Femur (tissue), 1 donor: ENCODE data around the gene MOV10L1.
A peak's percentile ranks its signal among the peaks of the same experiment; 100 is the strongest.

ENCODE experiments used
- DNase-seq: peaks from one replicate; pipeline ENCODE4 v3.0.0-alpha.2; 2017

The MOV10L1 gene

DNA sequence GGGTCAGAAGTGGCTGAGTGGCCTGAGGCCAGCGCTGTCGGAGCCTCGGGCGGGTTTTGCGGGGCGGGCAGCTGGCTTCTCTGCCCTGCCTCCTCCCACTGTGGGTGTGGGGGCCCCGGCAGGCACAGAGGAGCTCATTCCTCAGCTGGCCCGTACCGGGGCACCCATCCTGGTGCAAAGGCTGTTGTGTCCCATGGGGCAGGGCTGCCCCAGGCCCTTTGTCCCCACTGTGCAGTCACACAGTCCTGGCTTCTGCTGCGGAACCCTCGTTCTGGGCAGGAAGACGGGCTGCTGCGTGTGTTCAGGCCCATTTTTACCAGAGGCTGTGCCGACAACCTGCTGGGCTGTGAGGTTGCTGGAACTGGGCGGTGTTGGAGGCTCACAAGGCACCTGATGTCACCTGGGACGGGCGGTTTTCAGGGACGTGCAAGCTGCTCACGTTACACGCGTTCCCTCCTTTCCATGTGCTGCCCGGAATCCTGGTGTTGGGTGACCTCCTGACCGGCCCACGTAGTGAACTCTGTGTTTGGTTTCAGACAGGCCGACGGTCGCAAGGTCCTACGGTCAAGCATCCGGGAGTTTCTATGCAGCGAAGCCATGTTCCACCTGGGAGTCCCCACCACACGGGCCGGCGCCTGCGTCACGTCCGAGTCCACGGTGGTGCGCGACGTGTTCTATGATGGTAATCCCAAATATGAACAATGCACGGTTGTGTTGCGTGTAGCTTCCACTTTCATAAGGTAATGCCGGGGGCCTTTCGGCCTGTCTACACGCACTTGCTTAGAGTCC, 116.2 kb downstream of the MOV10L1 start:
- DNase-seq = peak; percentile 20

DNA sequence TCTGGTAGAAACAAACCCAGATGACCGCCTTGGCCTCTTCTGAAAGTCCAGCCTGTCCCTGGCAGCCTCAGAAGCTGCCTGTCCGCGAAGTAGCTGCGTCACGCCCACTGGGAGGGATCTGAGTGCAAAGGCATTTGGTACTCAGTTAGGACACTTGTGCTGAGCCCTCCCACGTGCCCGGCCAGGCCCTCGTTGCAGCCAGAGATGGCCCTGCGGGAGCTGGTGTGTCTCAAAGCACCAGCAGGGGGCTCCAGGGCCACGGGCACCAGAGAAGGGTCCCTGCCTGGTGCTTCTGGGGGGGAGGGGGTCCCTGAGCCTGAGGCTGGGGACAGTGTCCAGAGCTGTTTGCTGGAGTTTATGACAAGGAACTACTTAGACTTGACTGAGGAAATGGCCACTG, 116.8 kb downstream of the MOV10L1 start:
- DNase-seq = peak; percentile 43

DNA sequence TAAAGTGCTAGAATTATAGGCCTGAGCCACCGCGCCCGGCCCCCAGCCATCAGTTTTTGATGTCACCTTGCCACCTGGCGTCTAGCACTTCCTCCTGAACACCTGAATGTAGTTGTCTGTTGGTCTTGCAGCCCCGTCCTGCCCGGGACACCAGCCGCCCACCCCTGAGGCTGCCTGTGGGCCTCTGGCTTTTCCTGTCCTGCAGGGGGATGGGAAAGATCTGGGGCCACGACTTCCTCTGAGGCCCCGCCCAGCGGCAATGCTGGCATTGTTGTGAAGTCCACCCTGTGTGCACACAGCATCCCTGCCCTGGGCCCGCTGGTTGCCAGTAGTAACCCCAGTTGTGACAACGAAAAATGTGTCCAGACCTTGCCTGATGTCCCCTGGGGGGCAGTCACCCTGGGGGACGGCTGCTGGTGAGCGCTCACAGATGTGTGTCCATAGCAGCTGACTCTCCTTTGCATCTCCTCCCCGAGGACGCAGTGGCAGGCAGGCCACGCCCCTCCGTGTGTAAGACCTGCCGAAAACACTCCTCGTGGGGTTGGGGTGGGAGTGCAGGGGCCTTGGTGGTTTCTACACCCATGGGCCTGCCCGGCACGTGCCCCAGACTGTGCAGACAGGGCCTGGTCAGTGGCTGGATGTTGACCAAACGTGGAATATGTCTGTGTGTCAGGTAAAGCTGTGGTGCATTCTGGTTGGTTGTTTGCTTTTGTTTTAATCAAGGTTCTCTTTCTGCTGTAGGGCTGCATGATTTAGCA, 117.8 kb downstream of the MOV10L1 start:
- peak; percentile 64 for DNase-seq

DNA sequence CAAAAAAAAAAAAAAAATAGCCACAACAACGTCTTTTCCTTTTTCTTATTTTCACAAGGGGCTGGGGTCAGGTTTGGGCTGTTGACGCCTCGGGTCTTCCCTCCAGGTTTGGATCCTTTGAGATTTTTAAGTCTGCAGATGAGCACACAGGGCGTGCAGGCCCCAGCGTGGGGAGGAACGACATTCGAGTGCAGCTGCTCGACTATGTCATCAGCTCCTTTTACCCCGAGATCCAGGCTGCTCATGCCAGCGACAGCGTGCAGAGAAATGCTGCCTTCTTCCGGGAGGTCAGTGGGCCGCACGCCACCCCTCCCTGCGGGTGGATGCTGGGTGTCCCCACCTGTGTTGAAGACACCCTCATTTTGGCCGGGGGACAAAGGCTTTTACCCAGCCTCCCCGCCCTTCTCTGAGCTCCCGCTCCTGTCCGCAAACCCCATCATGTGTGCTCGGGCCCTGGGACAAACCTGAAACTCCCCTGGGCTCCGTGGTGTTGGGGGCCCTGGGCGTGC, 118.7 kb downstream of the MOV10L1 start:
- peak; percentile 32 for DNase-seq

DNA sequence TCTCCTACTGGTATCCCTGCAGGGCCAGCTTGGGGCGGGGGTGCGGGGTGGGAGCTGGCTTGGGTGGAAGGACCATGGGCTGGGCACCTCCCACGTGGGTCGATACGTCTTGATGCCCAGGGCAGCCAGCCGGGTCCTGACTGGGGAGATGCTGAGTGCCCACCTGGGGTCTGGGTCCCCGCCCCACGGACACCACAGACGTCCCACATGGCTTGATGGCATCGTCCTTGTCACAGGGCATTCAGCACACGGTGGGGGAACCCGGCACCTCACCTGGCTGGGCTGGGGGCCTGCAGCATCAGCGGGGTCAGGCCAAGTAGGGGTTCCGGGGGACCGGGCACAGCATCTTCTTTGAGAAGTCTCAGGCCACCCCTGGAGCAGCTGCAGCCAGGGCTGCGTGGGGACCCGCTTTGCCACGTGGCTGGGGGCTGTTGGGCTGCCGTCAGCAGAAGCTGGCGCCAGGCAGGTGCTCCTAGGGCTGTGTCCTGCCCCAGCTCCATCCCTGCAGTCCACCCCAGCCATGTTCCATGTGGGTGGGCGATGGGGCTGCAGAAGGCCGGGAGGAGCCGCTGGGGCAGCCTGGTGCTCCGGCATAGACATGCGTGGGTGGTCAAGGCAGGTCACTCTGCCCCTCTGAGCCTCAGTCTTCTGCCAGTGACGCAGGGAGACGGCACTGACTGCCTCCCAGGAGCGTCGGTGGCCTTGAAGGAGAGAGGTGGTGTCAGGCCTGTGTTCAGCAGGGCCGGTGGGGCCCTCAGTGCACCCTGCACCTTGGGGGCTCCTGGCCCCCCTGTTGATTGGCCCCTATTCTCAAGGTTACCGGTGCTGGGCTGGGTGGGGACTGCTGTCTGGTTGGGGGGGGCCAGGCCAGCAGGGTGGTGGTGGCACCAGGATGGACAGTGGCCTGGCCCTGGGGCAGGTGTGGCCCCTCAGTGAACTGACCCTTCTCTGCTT, 119.4 kb downstream of the MOV10L1 start:
- DNase-seq = peak; percentile 31

DNA sequence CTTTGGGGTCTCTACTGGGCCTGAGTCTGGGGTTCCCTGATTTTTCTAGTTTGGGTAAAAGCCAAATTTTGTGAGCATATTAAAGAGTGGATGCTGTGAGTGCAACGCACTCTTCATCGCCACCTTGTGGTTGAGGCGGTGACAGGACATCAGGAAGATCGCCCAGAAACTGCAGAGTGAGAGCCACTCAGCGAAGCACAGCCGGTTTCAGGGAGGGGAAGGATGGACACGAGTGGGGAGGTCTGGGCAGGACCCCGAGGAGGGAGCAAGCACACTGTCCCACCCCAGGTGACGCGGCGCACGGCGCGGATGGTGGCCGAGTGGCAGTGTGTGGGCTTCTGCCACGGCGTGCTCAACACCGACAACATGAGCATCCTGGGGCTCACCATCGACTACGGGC, 120.1 kb downstream of the MOV10L1 start:
- peak; percentile 71 for DNase-seq

DNA sequence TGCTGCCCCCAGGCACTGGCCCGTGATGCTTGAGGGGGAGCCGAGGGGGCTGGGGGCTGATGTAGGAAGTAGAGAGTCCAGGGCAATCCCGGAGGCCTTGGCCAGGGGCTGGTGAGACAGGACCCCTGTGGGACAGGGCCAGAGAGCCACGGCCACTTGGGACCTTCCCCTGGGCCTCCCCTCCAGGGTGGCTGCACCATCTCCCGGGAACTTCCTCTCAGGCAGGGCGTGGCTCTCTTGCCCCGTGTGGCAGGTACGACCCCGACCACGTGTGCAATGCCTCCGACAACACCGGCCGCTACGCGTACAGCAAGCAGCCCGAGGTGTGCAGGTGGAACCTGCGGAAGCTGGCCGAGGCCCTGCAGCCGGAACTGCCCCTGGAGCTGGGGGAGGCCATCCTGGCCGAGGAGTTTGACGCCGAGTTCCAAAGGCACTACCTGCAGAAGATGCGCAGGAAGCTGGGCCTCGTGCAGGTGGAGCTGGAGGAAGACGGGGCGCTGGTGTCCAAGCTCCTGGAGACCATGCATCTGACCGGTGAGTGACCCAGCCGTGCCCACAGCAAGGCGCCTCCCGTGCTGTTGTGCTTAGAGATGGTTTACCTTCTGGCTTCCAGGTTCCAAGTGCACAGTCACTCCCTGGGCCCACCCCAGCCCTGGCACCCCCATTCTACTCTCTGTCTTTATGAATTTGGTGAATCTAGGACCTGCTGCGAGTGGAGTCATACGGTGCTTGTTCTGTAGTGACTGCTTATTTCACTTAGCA, 120.8 kb downstream of the MOV10L1 start:
- DNase-seq = peak; percentile 30

DNA sequence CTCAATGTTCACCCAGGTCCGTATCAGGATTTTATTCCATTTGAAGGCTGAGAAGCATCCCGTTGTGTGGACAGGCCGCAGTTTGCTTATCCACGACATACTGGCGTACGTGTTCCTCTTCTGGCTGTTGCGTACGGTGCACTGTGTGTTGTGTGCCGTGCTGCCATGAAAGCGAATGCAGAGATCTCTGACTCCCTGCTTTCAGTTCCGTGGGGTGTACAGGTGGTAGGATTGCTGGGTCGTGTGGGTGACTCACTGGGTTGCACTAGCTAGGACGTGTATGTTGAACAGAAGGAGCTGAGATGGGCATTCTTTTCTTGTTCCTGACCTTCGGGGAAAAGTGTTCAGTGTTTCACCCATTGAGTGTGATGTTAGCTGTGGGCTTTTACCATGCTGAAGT, 121.3 kb downstream of the MOV10L1 start:
- DNase-seq = peak; percentile 10
